Hepatocyte (in vitro differentiated cells): Measurements from ENCODE around the gene NCMAP. TPM values are rescaled to one million over a fixed set of nuclear protein-coding genes. Genes with fewer than 3 reads are reported as not detected.

Experiments used
- DNase-seq: peaks from one replicate; pipeline ENCODE4 v3.0.0-alpha.2; 2016; ENCODE audit warnings: low spot score
- H2AFZ ChIP-seq: fragments of 200-600 bp; sonication (generic); 2 replicates; pipeline ENCODE4 v1.6.0; 2016; ENCODE audit warnings: antibody characterized with exemption, mild to moderate bottlenecking
- H3K27ac ChIP-seq: fragments of 200-600 bp; sonication (generic); 2 replicates; pipeline ENCODE4 v1.5.1; 2016; ENCODE audit warnings: mild to moderate bottlenecking
- H3K27me3 ChIP-seq: fragments of 200-600 bp; sonication (generic); 2 replicates; pipeline ENCODE4 v1.6.1; 2016
- H3K36me3 ChIP-seq: fragments of 200-600 bp; sonication (generic); replicated peaks from 2 replicates; pipeline ENCODE4 v1.5.1; 2016; ENCODE audit warnings: low read depth; ENCODE audit not compliant: insufficient read depth
- H3K4me1 ChIP-seq: fragments of 200-600 bp; sonication (generic); 2 replicates; pipeline ENCODE4 v1.5.1; 2016; ENCODE audit warnings: mild to moderate bottlenecking, moderate library complexity; ENCODE audit not compliant: insufficient read depth
- H3K4me2 ChIP-seq: fragments of 200-600 bp; sonication (generic); 2 replicates; pipeline ENCODE4 v1.6.0; 2016
- H3K4me3 ChIP-seq: fragments of 200-600 bp; sonication (generic); 2 replicates; pipeline ENCODE4 v1.5.1; 2016; ENCODE audit warnings: mild to moderate bottlenecking
- H3K79me2 ChIP-seq: fragments of 200-600 bp; sonication (generic); 2 replicates; pipeline ENCODE4 v1.6.0; 2017; ENCODE audit warnings: mild to moderate bottlenecking
- H3K9me2 ChIP-seq: fragments of 200-600 bp; sonication (generic); replicated peaks from 2 replicates; pipeline ENCODE4 v1.6.0; 2017; ENCODE audit warnings: mild to moderate bottlenecking; ENCODE audit not compliant: insufficient read depth
- H3K9me3 ChIP-seq: fragments of 200-600 bp; sonication (generic); 2 replicates; pipeline ENCODE4 v1.5.1; 2016; ENCODE audit warnings: low read depth, mild to moderate bottlenecking
- H4K20me1 ChIP-seq: fragments of 200-600 bp; sonication (generic); 2 replicates; pipeline ENCODE4 v1.6.0; 2016; ENCODE audit warnings: mild to moderate bottlenecking; ENCODE audit not compliant: insufficient read depth, poor library complexity, severe bottlenecking
- EZH2 ChIP-seq: fragments of 200-600 bp; sonication (generic); IDR thresholded peaks from 2 replicates; pipeline ENCODE4 v1.6.1; 2016; ENCODE audit warnings: antibody characterized with exemption, mild to moderate bottlenecking, borderline replicate concordance
- EZH2phosphoT487 ChIP-seq: fragments of 200-600 bp; sonication (generic); IDR thresholded peaks from one replicate; pipeline ENCODE4 v1.6.1; 2018; ENCODE audit warnings: antibody characterized with exemption, mild to moderate bottlenecking, low read depth, moderate library complexity; ENCODE audit not compliant: unreplicated experiment, severe bottlenecking
- WGBS: methylation state at CpG from one replicate; pipeline ENCODE4 v1.1.6; 2016; ENCODE audit warnings: low lambda C conversion rate; ENCODE audit errors: missing lambda C conversion rate; 5-methylcytosine and 5-hydroxymethylcytosine counted together
- polyA plus RNA-seq: library from polyadenylated mRNA; unstranded; fragments of >200 nt; fragmentation: Nextera tagmentation; extraction: Ambion mirVana; gene quantifications from 2 replicates; pipeline ENCODE4 v1.2.1, GENCODE V29; 2016
- total RNA-seq: library from RNA; depleted of rRNA; stranded (reverse); fragments of >200 nt; gene quantifications from 2 replicates; pipeline ENCODE4 v1.2.3, GENCODE V29; 2014
- TF ChIP-seq, protein P1 (sequence below): fragments of 200-600 bp; sonication (generic); IDR thresholded peaks from 2 replicates; pipeline ENCODE4 v1.5.1; 2016; ENCODE audit warnings: antibody characterized with exemption, mild to moderate bottlenecking; ENCODE audit not compliant: poor library complexity

The NCMAP gene
- total and polyA plus RNA-seq, 2 experiments from 2014 or later = 3.5 to 6.3 TPM

DNA sequence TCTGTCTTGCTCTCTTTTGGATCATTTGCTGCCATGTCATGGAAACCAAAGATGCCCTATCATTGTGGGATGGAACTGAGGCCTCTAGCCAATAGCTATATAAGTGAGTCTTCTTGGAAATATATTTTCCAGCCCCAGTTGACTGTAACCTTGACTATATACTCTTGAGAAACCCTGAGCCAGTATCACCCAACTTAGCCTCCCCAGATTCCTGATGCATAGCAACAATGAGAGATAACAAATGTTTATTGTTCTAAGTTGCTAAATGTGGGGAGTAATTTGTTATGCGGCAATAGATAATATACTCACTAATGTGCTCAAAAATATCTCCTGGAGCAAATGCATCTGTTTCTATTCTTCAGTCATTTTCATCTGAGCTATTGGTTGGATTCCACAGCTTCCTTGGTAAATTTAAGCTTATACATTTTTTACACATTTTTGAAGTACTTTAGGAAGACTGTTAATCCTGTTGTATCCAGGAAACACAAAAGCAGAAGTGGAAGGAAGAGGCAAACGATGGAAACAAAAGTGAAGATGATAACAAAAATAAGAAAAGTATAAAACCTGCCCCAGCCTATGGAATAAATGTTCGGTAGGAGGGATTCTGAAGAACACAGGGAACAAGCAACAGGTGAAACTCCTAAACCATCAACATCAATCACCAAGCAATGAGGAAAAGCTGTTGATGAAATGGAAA is 80.9 kb downstream of the NCMAP start:
- Histone ChIP-seq H3K27me3 (no peaks in the 10 kb centered on the region), H3K4me3 (no peak overlapping the region), H2AFZ (no peak overlapping the region), H3K9me2 (no peaks in the 10 kb centered on the region), H3K36me3 (no peaks in the 10 kb centered on the region), H4K20me1 (no peaks in the 10 kb centered on the region), H3K9me3 (no peaks in the 10 kb centered on the region), H3K4me2 (no peak overlapping the region), H3K4me1 (peaks cover 6% of the 10 kb centered on the region), H3K79me2 (no peaks in the 10 kb centered on the region), H3K27ac (no peak overlapping the region)
- no peak for TF ChIP-seq EZH2phosphoT487
- TF ChIP-seq, protein P1, sequence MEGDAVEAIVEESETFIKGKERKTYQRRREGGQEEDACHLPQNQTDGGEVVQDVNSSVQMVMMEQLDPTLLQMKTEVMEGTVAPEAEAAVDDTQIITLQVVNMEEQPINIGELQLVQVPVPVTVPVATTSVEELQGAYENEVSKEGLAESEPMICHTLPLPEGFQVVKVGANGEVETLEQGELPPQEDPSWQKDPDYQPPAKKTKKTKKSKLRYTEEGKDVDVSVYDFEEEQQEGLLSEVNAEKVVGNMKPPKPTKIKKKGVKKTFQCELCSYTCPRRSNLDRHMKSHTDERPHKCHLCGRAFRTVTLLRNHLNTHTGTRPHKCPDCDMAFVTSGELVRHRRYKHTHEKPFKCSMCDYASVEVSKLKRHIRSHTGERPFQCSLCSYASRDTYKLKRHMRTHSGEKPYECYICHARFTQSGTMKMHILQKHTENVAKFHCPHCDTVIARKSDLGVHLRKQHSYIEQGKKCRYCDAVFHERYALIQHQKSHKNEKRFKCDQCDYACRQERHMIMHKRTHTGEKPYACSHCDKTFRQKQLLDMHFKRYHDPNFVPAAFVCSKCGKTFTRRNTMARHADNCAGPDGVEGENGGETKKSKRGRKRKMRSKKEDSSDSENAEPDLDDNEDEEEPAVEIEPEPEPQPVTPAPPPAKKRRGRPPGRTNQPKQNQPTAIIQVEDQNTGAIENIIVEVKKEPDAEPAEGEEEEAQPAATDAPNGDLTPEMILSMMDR = no peak
- WGBS = 80% methylated on average over 3 of the region's 3 CpGs
- DNase-seq = no peak

DNA sequence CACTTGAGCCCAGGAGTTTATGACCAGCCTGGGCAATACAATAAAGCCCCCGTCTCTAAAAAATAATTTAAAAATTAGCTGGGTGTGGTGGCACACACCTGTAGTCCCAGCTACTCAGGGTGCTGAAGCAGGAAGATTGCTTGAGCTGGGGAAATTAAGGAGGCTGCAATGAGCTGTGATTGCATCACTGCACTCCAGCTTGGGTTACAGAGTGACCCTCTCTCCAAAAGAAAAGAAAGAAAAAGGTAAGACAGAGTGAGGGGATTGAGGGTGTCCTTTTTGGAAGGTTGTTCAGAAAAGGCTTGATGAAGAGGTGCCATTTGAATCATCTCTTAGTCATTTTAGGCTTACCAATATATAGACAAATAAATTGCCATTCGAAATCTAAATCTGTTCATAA is 83.2 kb downstream of the NCMAP start:
- Histone ChIP-seq H3K36me3 (no peaks in the 10 kb centered on the region), H3K27ac (no peak overlapping the region), H3K27me3 (no peaks in the 10 kb centered on the region), H2AFZ (no peak overlapping the region), H3K4me3 (no peak overlapping the region), H3K9me2 (no peaks in the 10 kb centered on the region), H3K4me2 (no peak overlapping the region), H4K20me1 (peaks cover 5% of the 10 kb centered on the region), H3K9me3 (no peaks in the 10 kb centered on the region), H3K4me1 (peaks cover 6% of the 10 kb centered on the region), H3K79me2 (peaks cover 7% of the 10 kb centered on the region)
- 85% methylated on average over 2 of the region's 2 CpGs for WGBS
- no peak for DNase-seq
- TF ChIP-seq EZH2 = no peak
- TF ChIP-seq, protein P1 = no peak
- no peak for TF ChIP-seq EZH2phosphoT487

DNA sequence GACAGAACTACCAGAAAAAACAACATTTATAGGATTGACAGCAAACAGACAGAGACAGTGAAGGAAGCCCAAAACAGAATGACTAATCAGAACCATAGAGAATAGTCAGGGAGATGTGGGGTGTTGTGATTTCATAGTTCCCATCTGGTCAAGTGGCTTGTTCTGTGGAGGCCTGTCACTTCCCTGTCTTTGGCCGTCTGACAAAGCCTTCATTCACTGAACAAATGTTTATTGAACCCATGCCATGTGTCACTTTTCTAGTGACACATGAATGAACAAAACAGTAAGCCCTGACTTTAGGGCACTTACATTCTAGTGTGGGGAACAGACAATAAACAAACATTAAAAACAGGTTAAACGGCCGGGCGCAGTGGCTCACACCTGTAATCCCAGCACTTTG is 84.0 kb downstream of the NCMAP start:
- H3K27ac ChIP-seq = no peak overlapping the region
- DNase-seq = no peak
- peaks cover 15% of the 10 kb centered on the region for H3K79me2 ChIP-seq
- no peak overlapping the region for H2AFZ ChIP-seq
- no peak overlapping the region for H3K4me3 ChIP-seq
- no peaks in the 10 kb centered on the region for H3K9me2 ChIP-seq
- 83% methylated on average over 4 of the region's 4 CpGs for WGBS
- no peaks in the 10 kb centered on the region for H3K9me3 ChIP-seq
- H4K20me1 ChIP-seq = peaks cover 13% of the 10 kb centered on the region
- no peaks in the 10 kb centered on the region for H3K36me3 ChIP-seq
- H3K4me1 ChIP-seq = peaks cover 10% of the 10 kb centered on the region
- TF ChIP-seq EZH2 (no peak), EZH2phosphoT487 (no peak)
- TF ChIP-seq, protein P1 = no peak
- H3K27me3 ChIP-seq = no peaks in the 10 kb centered on the region
- H3K4me2 ChIP-seq = no peak overlapping the region
